Left renal pelvis (tissue), 4 donors: ENCODE measurements around the gene IFT122. TPM values are rescaled to one million over a fixed set of nuclear protein-coding genes. Genes with fewer than 3 reads are reported as not detected.
"Not testable (repeated sequence)": the region's sequence is repeated elsewhere in the genome, so short reads cannot be mapped to it uniquely, and the experiment has no call there.

Experiments
- DNase-seq, 4 donors: peaks; one replicate each; pipeline ENCODE4 v3.0.0-alpha.2; 2013; ENCODE audit warnings: low read depth in 4 of 4, low spot score in 3 of 4
- polyA plus RNA-seq, 4 donors: library from polyadenylated mRNA; unstranded; fragments of 120-200 nt; gene quantifications; one replicate each; pipeline ENCODE4 v1.2.1, GENCODE V29; 2013; ENCODE audit not compliant: insufficient read length in 4 of 4

IFT122 gene
- 10 to 100 TPM; 27.9 to 62.2 (median 55.3) TPM for polyA plus RNA-seq

- peak; percentile 91 to 93 (median 92) for DNase-seq
These were observed at the start of gene IFT122, which contains the start of gene MBD4 for GRCh38 chr3:129439817-129440617. Gene IFT122 (plus strand): TSS chr3:129440224. CDS start chr3:129440331, 107 bp downstream. Gene MBD4 (minus strand): TSS chr3:129439948. CDS start chr3:129439833, 115 bp downstream.

GRCh38 chr3:129391583-129391982, 48.4 kb upstream of the IFT122 start:
- not testable (repeated sequence) for DNase-seq

- DNase-seq: not testable (repeated sequence)
These were observed 47.7 kb upstream of the IFT122 start for GRCh38 chr3:129392106-129392887.

GRCh38 chr3:129393271-129393670, 46.8 kb upstream of the IFT122 start:
- DNase-seq: no peak

GRCh38 chr3:129393760-129394564, 46.1 kb upstream of the IFT122 start:
- DNase-seq: not testable (repeated sequence)

- DNase-seq: no peak
These were observed 41.2 kb upstream of the IFT122 start for GRCh38 chr3:129398803-129399144.

GRCh38 chr3:129399145-129399894, 40.7 kb upstream of the IFT122 start:
- DNase-seq: peak; percentile 92 to 95 (median 94)

GRCh38 chr3:129399895-129400357, 40.1 kb upstream of the IFT122 start:
- DNase-seq: peak in 2 of 4 donors; percentile 6 to 16

GRCh38 chr3:129402210-129402609, 37.8 kb upstream of the IFT122 start:
- no peak for DNase-seq

- no peak for DNase-seq
These were observed 37.4 kb upstream of the IFT122 start for GRCh38 chr3:129402616-129403015.

GRCh38 chr3:129403450-129403849, 36.6 kb upstream of the IFT122 start:
- DNase-seq: no peak

GRCh38 chr3:129404130-129404529, 35.9 kb upstream of the IFT122 start:
- DNase-seq: no peak

GRCh38 chr3:129404610-129405009, 35.4 kb upstream of the IFT122 start:
- no peak for DNase-seq

- no peak for DNase-seq
These were observed 30.5 kb upstream of the IFT122 start for GRCh38 chr3:129409541-129409940.

- DNase-seq: no peak
These were observed 29.1 kb upstream of the IFT122 start for GRCh38 chr3:129410971-129411370.

- no peak for DNase-seq
These were observed 27.4 kb upstream of the IFT122 start for GRCh38 chr3:129412542-129413198.

GRCh38 chr3:129413238-129413637, 26.8 kb upstream of the IFT122 start:
- DNase-seq: not testable (repeated sequence)

- no peak for DNase-seq
These were observed 26.1 kb upstream of the IFT122 start for GRCh38 chr3:129413687-129414506.

- no peak for DNase-seq
These were observed 24.6 kb upstream of the IFT122 start for GRCh38 chr3:129415378-129415777.
